Measurements from ENCODE around the gene ZCCHC7.

The ZCCHC7 gene

GRCh38 chr9:37212435-37212834 lies 92.1 kb downstream of the ZCCHC7 start:
- DNase-seq: no peak

DNA sequence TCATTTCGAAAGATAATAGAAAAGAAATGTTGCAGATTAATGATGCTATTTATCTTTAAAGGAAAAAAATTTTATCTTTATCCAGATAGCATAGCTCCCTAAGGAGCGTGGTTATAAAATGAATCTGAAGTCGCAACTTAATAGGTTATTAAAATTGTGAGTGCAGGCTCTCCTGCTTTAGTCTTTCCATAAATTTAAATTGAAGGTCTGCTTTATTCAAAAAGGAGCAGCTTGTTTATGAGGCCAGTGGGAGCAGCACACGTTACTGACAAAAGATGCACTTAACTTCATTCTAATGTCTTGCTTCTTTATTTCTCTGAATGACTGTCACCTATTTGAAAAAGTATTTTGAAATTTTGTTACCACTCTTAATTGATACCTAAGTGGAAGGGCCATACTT lies 95.0 kb downstream of the ZCCHC7 start:
- no peak for DNase-seq

GRCh38 chr9:37215830-37216229 lies 95.5 kb downstream of the ZCCHC7 start:
- no peak for DNase-seq

DNA sequence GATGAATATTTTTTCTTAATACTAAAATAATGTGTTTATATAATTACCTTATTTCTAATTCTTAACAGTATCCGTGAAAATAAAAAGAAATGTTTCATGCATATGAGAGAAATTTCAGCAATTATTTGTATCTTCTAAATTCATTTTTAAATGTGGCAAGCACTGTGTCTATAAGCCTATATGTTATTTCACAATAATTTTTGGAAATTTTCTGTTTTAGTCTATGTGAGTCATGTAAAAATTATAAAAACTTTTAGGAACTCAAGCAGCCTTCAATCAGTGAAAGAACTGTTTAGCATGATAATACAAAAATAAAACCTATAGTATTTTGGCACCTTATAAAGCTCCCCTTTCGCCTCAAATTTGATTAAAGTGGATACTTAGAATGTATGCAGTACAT lies 96.8 kb downstream of the ZCCHC7 start:
- no peak for DNase-seq

- no peak for DNase-seq
Measured at GRCh38 chr9:37218800-37219425, 98.5 kb downstream of the ZCCHC7 start.

GRCh38 chr9:37220971-37221370 lies 100.6 kb downstream of the ZCCHC7 start:
- no peak for DNase-seq

DNA sequence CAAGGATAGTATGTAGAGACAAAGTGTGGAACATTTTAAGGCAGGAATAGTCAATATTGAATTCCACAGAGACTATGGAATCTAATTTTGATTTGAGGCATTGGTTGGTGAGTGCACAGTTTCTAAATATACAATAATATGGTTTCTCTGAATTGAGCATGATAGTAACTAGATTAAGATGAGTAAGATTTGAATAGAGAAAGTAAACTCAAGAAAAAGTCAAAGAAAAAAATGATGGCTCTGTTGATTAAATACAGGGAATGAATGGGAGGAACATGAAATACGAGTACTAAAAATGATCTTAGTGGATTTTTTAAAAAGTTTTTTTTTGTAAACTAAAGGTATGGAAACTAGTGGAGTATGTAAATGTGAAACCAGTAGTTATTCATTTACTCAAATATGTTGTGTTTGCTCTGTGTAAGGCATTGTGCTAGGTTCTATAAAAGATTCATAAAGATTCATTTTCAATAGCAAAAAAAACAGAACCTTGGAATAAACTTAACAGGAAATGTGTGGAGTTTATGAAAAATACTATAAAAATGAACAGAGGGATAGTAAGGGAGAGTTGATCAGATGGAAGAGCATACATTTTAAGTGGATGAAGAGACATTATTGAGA lies 101.2 kb downstream of the ZCCHC7 start:
- DNase-seq: no peak

GRCh38 chr9:37229455-37229854 lies 109.1 kb downstream of the ZCCHC7 start:
- no peak for DNase-seq

DNA sequence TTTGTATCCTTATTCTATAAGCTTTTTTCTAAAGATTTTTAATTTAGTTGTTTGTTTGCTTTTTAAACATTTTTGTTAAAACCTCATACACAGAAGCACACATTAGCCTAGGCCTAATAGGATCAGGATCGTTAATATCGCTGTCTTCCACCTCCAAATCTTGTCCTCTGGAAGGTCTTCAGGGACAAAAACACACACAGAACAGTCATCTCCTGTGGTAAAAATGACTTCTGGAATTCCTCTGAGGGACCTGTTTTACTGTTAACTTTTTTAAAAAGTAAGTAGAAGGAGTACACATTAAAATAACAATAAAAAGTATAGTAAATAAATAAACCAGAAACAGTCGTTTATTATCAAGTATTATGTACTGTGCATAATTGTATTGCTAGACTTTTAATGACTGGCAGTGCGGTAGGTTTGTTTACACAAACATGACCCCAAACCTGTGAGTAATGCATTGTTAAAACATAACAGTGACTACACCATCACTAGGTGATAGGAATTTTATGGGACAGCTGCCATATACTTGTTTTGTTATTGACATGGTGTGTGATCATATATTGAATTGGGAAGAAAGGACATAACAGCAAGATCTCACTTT lies 109.6 kb downstream of the ZCCHC7 start:
- DNase-seq: no peak

GRCh38 chr9:37236822-37237221 lies 116.4 kb downstream of the ZCCHC7 start:
- no peak for DNase-seq

DNA sequence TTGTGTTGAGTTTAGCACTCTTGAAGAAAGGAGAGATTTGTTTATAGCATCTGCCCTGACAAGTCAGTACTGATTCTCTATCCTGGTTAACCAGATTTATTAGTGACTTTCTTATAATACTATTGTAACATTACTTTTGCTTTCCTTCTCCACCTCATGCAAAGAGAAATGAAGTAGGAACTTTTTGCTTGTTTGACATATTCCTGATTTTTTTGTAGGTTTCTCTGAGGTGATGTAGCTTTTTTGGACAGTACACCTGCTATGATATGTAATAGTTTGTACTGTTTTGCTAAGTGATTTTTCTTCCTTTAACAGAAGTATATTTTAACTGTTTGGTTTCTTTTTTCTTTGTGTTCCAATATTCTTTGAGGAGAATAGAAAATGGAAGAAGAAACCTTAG lies 117.7 kb downstream of the ZCCHC7 start:
- no peak for DNase-seq

DNA sequence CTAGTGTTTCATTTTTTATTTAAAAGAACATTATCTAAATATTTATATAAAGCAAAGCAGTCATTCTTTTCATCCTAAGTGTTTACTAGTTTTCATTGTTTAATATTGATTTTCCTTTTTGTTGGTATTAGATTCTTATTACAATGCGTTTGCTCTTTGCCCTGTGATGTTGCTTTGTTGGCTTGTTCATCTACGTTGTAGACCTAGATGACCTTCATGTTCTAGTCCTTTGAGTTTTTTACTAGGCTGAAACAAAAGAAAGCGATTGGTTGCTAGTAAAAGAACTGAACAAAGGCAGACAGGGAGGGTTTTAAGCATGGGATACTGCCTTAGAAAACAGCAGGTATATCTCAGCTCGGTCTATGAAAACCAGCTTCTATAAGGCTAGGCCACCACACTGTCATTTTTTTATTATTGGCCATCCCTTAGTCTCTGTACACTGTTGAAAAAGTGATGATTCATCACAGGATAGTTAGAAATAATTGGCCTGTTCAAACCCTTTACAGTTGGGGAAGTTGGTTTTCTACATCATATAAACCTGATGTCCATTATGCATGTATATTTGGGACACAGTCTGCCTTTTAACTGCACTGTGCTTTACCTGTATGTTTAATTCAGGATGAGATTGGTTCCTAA lies 119.0 kb downstream of the ZCCHC7 start:
- DNase-seq: no peak

GRCh38 chr9:37239921-37240320 lies 119.5 kb downstream of the ZCCHC7 start:
- DNase-seq: no peak

DNA sequence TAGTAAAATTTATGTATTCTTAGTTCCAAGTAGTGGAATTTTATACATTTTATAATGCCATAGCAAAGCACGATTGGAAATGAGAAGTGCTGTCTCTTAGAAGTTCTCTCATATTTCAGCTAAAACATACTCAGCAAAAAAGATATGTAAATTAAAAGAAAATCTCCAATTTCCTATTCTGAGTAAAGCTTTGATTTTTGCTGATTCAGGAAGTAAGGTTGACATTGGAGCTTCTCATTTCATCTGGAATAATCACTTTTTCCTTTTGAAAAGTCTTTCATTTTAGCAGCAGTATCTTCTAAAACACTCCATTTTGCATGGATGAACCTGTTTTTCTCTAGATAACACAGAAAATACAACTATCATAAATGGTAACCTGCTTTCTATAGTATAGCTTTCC lies 121.0 kb downstream of the ZCCHC7 start:
- no peak for DNase-seq

- no peak for DNase-seq
Measured at GRCh38 chr9:37242089-37242488, 121.7 kb downstream of the ZCCHC7 start.

GRCh38 chr9:37243588-37244345 lies 123.4 kb downstream of the ZCCHC7 start:
- DNase-seq: no peak

DNA sequence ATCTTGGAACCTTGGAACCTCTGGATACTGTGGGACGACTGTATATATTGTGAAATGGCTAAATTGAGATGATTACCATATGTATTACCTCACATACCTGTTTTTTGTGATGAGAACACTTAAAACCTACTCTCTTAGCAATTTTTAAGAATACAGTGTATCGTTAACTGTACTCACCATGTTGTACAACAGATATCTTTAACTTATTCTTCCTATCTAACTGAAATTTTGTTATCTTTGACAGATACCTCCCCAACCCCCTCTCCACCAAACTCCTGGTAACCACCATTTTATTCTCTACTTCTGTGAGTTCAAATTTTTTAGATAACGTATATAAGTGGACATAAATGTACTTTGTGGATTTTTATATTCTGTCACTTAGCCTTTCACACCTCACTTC lies 126.5 kb downstream of the ZCCHC7 start:
- no peak for DNase-seq

- DNase-seq: no peak
Measured at GRCh38 chr9:37248651-37249163, 128.3 kb downstream of the ZCCHC7 start.

- no peak for DNase-seq
Measured at GRCh38 chr9:37251452-37251851, 131.1 kb downstream of the ZCCHC7 start.

DNA sequence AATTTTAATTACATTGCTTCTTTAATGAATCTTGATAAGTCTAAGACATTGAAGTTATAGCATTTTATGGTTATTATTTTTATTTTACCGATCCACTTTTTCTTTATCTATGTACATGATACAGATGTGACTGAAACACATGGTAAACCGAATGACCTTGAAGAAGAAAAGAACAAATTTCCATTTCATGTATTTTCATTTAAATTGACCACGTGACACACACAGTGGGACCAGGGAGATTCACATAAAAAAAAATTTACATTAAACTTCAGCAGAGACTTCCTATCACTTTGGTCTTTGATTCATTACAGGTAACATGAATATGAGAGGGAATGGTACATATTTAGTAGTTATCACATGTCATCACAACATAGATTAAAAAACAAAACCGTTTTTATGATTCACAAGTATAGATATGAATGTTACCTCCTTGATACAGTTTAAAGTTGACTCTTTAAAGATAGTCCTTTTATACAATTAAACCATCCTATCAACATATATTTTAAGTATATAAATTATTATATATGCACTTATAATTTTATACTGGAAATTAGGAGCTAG lies 133.1 kb downstream of the ZCCHC7 start:
- no peak for DNase-seq

GRCh38 chr9:37255187-37255586 lies 134.8 kb downstream of the ZCCHC7 start:
- no peak for DNase-seq

DNA sequence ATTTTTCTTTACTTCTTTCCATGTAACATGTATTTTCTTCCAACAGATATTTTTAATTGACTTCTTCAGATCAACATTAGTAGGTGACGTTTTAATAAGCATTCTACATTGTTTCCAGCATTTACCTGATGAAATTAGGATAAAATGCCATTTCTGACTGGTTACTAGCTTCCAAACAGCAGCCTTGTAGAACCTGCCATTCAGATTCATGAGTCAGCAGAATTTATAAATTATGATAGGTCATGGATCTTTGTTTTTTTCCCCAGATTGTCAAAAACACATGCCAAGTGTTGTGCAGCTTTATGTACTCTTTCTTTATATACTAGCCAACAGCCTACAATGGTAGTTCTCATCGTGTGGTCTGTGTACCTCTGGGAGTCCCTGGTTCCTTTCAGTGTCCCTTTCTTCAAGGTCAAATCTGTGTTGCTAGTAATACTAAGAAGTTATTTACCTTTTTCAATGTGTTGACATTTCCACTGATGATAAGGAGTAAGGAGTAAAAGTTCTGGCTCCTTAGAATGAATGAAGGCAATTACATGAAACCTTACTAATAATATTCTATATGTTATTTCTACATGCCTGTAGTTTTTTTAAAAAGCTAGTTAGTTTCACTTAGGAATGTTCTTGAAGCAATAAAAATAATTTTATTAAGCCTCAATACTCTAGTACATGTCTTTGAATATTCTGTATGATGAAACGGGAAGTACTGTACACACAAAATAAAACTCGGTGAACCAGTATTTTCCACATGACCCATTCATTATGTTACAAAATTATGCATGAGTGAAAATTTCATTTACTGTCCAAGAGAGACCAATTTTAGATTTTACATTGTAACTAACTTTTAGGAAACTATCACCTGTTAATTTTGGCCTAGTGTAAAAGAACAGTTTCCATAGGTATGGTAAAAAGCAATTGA lies 135.8 kb downstream of the ZCCHC7 start:
- DNase-seq: no peak

Measured in NCI-H187 (cell line).